ENCODE data around the gene CD2AP.

DNA sequence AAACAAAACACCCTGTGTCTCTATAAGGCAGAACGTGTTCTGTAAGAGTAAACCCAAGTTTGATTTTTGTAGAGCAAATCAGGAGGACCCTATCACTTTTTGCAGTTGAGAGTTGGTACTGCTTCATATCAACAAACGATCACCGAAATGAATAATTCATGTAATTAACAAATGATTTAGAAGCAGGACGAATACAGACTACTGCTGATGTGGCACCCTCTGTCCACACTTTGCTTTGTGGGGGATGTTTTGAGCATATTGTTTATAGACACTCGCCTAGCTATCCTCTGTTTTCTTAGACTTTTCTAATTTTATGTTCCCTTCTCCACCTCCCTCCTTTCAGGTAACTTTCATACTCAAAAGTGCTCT, 1.5 kb downstream of the CD2AP start:
- TF ChIP-seq, protein P1, sequence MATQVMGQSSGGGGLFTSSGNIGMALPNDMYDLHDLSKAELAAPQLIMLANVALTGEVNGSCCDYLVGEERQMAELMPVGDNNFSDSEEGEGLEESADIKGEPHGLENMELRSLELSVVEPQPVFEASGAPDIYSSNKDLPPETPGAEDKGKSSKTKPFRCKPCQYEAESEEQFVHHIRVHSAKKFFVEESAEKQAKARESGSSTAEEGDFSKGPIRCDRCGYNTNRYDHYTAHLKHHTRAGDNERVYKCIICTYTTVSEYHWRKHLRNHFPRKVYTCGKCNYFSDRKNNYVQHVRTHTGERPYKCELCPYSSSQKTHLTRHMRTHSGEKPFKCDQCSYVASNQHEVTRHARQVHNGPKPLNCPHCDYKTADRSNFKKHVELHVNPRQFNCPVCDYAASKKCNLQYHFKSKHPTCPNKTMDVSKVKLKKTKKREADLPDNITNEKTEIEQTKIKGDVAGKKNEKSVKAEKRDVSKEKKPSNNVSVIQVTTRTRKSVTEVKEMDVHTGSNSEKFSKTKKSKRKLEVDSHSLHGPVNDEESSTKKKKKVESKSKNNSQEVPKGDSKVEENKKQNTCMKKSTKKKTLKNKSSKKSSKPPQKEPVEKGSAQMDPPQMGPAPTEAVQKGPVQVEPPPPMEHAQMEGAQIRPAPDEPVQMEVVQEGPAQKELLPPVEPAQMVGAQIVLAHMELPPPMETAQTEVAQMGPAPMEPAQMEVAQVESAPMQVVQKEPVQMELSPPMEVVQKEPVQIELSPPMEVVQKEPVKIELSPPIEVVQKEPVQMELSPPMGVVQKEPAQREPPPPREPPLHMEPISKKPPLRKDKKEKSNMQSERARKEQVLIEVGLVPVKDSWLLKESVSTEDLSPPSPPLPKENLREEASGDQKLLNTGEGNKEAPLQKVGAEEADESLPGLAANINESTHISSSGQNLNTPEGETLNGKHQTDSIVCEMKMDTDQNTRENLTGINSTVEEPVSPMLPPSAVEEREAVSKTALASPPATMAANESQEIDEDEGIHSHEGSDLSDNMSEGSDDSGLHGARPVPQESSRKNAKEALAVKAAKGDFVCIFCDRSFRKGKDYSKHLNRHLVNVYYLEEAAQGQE (IDR thresholded peaks at IDR 0.05; ENCODE audit: insufficient read depth in 1 of 2, low read depth in 2 of 2, low read length in 2 of 2) = no peak
- TF ChIP-seq FOXP2 (optimal IDR thresholded peaks at IDR 0.05; ENCODE audit: borderline replicate concordance, extremely low read depth, extremely low read length, insufficient read depth) (no peak), TAF1 (IDR thresholded peaks at IDR 0.05; ENCODE audit: borderline replicate concordance, insufficient read depth, low read length) (no peak), POLR2AphosphoS5 (IDR thresholded peaks at IDR 0.05; ENCODE audit: low read depth, low read length) (0 out of 2 replicates have a peak, but pooled peaks have one; percentile 33), SIN3A (IDR thresholded peaks at IDR 0.05; ENCODE audit: borderline replicate concordance, insufficient read depth, low read length) (no peak)

Data from PFSK-1 (cell line).